Kidney glomerular epithelial cell (primary cell): ENCODE measurements around the gene PIP4K2A.
A peak's percentile ranks its signal among the peaks of the same experiment; 100 is the strongest.

Source experiments
- DNase-seq: peaks from one replicate; lab custom pipeline; 2025; lab: John Stamatoyannopoulos, UW

PIP4K2A gene

DNA sequence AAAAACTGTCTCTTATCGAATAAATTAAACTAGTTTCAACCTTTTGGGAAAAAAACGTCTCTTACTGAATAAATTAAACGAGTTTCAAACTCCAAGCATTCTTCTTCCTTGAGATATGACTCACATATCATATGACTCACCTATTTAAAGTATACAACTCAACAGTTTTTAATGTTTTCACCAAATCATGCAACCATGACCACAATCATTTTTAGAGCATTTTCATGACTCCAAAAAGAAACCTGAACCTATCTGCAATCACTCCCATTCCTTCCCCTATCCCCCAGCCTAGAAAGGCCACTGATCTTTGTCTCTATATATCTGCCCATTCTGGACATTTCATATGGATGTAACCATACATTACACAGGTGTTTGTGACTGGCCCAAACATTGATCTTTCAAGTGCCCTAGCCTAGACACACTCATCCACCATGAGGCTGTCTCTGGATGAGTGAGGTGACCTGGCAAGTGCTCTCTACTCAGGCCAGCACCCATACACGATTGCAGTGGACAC lies 115.3 kb downstream of the PIP4K2A start:
- peak; percentile 83 for DNase-seq

DNA sequence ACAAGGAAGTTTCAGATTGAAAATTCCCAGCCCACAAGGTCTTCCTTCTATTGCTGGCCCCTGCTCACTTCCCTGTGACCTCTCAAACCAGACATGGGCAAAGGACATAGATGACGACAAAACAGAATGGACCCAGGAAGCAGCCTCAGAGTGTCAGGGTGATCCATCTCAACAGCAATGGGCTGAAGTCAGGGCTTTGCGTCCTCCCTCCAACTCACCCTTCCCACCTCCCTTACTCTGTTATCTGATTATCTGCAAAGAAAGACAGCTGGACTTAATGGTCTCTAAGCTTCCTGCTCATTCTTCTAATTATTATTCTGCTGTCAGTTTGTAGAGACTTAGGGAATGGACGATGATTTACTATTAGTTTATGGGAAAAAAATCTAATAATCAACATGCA lies 115.9 kb downstream of the PIP4K2A start:
- DNase-seq: no peak

DNA sequence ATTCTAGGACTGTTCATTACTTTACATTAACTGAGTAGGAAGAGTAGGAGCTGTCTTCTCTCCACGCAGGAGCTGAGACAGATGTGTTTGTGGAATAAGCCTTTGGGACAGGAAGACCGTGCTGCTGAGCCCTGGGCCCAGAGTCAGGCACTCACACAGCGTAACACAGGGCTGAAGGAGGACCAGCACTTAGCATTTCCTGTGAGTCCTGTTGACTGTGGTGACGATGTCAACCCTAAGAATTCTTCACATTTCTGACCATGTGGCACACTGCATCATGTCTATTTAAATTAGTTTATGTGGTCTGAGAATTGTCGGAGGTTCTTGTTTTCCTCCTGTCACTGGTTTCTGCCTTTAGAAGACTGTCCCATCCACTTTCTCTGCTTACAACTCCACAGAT lies 117.2 kb downstream of the PIP4K2A start:
- DNase-seq: no peak

DNA sequence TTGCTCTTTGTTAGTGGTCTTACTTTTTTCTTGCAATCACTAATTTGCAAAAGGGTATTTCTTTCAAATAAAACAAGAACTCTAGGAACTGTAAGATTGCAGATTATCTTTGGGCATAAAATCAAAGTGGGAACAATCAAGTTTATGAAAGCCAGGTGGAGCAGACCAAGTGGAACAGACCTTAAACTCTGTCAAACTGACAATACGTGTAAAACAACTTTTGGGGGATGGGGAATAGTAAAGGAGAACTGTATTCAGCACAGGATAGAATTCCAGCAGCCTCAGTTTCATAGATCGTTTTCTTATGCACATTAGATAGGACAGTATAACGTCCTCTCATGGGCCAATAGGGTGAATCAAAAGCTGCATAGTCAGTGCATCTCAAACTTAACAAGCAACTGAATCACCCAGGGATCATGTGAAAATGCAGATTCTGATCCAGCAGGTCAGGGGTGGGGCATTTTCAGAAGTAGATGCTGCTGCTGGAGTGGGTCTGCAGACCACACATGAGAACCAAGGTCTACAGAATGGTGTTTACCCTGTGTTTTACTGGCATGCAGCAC lies 120.7 kb downstream of the PIP4K2A start:
- no peak for DNase-seq

DNA sequence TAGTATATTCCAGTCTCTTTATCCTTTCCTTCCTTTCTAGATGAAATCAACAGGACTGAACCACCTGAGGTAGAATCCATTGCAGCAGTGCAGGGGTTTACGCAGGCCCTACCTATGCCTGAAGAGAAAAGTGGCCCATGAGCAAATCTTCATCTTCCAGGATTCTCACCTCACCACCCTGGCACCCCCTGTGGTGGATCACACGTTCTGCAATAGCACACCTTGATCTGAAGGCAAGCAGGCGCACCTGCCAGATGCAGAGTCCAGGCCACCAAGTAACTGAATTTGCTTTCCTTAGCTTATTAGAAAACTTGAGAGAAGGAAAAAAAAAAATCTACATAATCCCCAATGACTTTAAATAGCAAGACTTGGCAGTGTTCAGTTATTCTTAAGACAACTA lies 121.4 kb downstream of the PIP4K2A start:
- DNase-seq: no peak

DNA sequence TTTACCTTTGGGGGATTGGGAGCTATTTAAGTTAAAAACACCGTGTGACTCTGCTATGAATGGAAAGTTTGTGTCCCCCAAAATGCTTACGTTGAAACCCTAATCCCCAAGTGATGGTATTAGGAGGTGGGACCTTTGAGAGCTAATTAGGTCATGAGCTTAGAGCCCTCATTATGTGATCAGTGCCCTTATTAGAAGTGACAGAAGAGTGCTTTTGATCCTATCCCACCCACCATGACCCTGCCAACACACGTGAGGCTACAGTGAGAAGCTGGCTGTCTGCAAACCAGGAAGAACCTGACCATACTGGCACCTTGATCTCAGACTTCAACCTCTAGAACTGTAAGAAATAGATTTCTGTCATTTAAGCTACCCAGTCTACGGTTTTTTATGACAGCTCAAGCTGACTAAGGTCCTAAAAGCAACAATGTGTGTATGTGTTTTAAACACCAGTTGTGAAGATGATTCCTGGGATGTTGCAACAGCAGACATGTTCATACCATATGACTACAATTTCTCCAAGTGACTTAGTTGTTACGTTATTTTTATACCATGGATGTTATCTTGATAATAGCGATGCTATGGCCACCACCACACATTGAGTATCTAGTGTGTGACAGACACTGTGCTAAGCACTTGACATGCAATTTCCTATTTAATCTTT lies 124.4 kb downstream of the PIP4K2A start:
- no peak for DNase-seq

DNA sequence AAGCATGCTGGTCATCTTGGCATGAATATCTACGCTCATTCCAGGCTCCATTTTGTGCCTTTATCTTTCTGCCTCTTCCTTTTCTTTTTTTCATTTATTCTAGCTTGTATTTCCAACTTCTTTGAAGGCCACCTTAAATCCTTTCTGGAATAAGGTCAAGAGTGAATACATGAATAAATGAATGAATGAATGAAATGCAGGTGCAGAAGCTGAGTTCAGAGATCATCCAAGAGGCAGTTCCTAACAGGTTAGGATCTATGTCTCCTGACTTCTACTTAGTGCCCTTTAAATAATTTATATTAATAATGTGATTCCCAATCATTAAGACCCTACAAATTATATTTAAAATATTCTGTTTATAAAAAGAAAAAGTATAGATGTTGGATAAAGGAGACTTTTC lies 125.9 kb downstream of the PIP4K2A start:
- DNase-seq: no peak

DNA sequence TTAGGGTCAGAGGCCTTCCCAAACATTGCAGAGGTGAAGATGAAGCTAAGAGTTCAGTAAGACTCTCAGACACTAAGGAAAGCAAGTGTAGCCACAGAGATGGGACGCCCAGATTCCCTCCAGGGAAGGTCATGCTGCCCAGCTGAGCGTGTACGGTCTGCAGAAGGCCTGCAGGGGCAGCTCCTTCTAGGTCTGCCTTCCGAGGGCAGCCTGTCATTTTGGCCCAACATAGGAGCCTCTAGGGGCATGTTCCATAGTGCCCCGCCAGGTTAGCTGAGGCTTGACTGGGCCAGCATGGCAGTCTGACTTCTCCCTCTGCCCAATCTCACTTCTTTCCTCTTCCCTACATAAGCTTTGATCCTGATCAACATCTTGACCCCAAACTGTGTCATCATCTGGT lies 130.7 kb downstream of the PIP4K2A start:
- no peak for DNase-seq

DNA sequence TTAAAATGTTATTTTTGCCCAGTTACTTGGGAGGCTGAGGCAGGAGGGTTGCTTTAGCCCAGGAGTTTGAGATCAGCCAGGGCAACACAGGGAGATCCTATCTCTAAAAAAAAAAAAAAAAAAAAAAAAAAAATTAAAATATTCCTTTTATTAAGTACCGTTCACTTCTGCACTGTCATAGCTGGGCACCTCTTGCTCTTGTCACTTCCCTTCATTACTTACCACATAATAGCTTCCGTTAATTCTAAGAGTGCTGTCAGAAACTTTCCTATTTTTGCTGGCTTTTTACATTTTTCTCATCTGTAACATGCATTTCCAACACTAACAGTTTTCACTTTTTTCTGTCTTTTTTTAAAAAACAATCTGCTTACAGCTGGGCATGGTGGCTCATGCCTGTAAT lies 132.9 kb downstream of the PIP4K2A start:
- DNase-seq: no peak

DNA sequence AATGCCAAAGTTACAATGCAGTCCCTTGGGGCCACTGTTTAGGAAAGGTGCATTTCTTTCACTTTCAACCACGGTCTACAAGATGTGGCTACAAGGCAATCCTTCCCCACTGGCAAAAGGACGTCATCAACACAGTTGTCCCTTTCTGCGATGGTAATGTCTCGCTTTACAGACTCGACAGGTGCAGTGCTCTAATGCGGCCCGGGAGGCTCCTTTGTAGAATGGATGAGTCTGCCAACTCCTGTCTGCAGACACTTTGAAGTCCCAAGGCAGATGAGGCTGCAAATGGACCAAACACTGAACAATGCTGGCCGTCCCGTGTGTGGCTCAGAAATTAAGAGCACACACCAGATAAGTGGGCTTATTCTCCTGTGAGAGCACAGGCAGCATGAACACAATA lies 133.7 kb downstream of the PIP4K2A start:
- no peak for DNase-seq

DNA sequence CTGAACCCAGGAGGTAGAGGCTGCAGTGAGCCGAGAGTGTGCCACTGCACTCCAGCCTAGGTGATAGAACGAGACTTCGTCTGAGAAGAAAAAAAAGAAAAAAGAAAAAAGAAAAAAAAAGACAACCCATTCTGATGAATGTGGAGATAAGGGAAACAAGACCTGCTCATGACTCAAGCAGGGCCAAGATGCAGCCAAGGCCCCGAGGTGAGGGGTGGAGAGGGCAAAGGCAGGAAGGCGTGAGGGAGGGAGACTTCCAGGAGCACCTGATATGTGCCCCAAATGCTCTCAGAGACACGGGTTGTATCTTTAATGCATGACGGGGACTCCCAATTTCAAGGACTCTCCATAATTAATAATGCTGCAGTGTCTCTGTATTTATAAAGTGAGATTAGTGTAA lies 134.6 kb downstream of the PIP4K2A start:
- DNase-seq: no peak

DNA sequence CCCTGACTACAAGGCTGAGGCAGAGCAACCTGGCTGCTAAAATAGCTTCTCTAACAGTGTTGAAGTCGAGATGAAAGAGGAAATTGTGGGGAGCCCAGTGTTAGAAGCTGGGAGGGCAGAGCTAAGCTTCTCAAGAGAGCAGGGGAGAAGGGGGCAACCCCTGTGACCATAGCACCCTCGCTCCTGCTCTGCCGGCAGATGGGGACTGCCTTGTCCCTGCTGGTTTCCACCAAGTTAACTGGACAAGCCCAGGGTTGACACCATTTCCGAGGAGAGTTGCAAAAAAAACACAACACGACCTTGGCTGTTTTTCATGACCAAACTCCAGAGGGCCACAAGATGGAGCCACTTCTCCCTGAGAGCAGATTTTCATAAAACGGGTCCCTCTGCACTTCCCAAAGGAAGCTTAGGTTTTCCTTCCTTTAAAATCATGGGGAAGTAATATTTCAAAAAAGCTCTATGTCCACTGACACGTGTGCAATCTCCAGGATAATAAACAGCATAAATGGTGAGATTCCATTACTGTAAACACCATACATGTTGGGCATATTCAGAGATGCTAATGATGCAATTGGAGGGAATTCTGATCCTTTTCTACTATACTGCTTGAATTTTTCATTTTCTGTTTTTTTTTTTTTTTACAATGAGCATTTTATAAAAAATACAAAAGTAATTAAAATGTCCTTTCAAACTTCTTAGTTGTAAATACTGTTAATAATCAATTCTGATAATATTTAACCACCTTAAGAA lies 140.4 kb downstream of the PIP4K2A start:
- DNase-seq: no peak

DNA sequence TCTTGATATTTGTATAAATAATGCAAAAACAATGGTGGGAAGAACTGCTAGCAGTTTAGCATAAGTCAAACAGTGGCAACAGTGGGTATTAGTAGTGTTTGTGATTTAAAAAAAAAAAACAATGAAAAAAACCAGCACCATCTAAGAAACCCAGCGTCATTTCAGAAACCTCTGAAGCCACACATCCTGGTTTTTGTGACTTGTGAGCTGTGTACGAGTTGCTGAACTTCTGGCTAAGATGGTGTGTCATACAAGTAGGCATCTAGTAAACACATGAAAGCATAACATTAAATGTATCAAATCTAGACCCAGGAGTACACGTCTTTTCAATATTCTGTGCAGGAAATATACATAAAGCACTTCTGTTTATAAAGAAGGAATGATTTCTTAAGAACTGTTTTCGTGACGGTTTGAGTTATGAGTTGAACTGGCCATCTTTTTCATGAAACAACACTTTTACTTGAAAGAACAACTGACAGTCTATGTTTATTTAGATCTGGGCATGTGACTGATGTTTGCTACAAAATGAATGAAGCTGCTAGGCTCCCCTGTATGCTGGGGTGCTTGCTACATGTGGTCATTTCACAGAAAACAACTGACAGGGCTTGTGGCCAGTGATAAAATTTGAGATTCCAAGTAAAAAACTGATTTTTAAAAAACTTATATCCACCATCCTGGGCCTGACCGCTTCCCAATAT lies 143.5 kb downstream of the PIP4K2A start:
- DNase-seq: no peak

DNA sequence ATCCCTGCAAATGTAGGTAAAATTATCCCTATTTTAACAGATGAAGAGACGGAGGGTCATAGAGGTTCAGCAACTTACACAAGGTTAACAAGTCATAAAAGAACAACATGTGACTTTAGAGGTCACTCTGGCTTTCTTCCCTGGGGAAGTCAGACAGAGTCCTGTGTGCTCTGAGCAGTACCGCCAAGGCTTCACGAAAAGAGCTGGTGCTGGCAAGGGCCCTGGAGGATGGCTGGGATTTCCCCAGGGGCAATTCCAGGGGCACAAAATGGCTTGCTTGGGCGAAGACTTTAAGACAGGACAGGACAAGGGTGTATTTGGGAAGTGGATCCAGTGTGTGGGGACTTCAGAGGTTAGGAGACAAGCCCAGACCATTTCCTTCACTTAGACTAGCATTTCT lies 144.1 kb downstream of the PIP4K2A start:
- DNase-seq: no peak

DNA sequence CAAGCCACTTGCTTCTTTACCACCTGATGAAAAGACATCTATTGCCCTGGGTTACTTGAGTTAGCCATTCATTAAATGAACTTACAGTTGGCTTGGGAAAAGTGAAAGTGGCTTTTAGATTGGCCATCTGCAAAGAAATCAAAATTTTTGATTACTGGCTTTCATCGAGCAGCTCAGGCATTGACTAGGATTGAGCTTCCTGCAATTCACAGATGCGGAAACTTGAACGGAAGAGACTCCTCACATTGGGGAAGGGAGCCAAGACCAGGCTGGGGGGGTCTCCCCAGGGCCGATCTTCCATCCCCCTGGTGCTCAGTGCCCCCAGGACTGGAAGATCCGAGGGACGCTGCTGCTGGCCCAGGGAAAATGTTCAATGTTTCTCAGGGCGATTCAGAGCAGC lies 145.4 kb downstream of the PIP4K2A start:
- DNase-seq: no peak

DNA sequence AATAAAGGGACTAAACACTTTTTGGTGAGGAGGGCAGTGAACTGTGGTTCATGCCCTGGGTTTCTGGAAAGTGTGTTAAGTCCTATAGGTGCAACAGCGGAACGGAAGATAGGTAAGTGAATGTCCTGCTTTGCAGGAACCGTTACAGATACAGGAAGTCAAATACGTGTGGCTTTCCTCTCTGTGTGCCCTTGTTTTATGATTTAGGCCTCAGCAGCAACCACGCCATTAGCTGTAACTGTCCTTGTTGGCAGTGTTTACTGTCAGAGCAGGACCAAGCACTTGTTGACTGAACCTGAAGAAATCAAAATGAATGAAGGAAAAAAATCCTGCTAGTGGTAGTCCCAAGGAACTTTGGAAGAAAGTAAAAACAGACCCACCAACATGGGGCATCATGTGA lies 150.3 kb downstream of the PIP4K2A start:
- no peak for DNase-seq

DNA sequence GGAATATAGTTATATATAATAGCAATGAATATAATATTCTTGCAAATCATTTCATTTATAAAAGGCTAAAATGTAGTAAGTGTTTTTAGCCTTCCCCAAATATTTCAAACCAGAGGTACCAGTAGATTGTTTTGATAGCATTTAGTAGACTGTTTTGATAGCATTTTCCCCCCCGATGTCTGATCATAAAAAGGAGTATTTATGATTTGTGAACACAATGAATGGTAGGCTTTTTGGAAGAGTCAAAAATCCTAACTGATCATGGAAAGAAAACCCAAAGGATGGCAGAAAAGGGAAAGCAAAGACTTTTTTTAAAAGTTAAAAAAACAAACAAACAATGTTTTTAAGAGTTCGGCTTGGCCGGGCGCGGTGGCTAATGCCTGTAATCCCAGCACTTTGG lies 152.5 kb downstream of the PIP4K2A start:
- no peak for DNase-seq

DNA sequence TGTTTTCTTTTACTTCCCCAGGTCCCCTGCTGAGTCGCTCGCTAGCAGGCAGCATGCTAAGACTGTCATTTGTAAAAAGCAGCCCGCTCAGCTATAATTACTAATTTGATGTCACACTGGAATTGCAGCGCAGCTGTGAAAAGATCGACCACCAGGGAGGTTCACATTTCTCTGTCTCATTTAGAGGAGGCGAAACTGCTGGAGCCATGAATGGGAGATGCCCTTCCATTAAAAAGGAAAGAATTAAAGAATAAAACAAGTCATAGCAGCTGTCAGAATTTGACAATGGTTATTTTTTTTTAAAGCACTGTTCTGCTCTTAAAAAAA lies 153.5 kb downstream of the PIP4K2A start:
- no peak for DNase-seq

DNA sequence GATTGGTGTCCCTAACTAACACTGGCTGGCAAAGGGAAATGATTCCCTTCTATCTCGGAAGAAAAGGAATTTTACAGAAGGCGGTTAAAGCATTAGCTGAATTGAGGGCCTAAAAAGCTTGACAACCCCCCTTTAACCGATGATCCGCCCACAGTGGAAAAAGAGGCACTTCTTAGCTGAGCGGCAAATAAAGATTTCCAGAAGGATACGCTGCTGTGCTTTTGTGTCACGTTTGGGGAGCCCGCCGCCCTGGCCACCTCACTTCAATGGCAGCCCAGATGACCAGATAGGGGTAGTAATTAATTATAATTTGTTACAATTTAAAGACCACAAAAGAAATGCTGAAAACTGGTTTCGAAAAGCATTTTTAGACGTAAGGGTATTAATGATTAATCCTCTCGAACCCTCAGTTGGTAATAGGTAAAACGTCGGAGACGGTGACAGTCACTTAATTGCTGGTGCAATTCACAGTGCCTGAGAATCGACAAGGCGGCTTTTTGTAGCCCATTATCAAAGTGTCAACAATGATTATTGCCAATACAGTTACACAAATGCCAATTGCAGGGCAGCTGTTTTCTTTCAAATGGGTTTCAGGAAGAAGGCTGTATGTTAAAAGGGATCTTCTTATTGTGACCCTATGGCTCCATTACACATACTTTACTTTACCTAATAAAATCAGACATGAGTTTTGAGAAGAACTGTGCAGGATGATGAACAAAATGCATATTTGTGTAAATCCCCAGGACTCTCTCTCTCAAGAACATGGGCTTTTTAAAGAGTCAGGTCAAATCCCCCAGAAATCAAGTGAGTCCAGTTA lies 154.1 kb downstream of the PIP4K2A start:
- no peak for DNase-seq

DNA sequence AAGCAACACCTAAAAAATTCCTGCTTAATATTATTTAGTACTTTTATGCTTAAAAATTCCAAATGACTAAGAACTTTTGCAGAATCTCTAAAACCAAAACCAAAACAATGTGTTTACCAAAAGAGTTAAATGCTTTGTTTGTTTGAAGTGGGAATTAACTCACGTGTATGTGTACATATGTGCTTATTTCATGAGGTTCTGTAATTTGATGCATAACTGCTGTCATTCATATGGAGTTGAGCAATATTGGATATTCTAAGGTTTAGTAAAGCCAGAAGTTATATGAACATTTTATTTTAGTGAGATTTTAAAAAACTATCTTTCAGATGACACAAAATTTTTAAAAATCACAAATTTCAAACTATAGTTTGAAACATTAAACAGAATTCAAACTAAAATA lies 157.1 kb downstream of the PIP4K2A start:
- no peak for DNase-seq

DNA sequence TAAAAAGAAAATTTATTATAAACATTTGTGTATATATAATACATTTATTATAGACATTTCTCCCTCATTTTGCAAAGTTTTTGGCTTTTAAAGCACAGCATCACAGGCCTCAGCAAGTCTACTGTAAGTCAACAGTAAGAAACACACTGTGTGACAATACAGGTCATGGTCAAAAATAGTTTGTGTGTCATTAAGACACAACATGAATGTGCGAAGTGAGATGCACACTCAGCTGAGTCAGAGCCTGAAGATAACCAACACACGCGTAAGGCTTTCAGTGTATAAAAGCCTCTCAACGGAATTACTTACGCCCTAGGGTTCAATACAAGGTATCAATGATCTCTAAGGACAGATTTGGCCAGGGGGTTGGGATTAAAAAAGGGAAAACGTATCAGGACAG lies 157.6 kb downstream of the PIP4K2A start:
- no peak for DNase-seq
